ENCODE results near the gene EFCAB14. TPM values are rescaled to one million over a fixed set of nuclear protein-coding genes. Genes with fewer than 3 reads are reported as not detected.

The EFCAB14 gene
- total and polyA plus RNA-seq, 9 of the 15 experiments (the other 6 are each of a cell fraction or from before 2014, with no cell fraction given), result 7.3 to 49.0 (median 37.3) TPM

DNA sequence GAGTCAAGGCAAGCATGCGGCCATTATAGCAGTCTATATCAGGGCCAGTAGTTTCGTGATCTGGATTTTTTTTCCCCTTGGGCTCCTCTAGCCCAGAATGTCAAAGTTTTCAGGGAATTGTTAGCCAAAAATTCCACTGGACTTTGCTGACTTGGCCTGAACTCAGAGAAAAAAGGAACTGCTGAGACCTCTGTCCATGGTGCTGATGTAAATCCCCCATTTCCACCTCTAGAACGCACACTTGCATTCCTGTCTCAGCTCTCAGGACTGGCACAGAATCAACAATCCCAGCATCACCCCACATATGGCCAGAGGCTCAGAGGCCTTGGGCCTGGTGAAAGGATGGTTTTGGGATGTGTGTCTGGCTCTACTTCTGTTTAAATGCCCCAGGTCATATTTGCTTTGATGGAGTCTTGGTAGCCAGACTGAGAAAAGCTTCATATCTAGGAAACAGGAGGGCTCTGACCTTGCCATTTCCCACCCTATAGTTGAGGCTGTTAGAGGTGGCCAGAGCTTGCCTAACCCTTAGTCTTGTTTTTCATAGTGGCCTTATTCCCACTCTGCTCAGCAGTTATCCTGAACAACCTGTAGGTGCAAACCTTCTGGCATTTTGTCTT, 16.9 kb upstream of the EFCAB14 start (continued):
- TF ChIP-seq RERE (CRISPR knock-in tag; IDR thresholded peaks at IDR 0.05; ENCODE audit: borderline replicate concordance) (no peak), FOXK2 (conservative IDR thresholded peaks at IDR 0.05 in 1 of 2, IDR thresholded peaks at IDR 0.05 in 1 of 2; ENCODE audit: low read depth in 2 of 2) (no peak), ZNF695 (CRISPR knock-in tag; IDR thresholded peaks at IDR 0.05) (no peak), CEBPB (tag; IDR thresholded peaks at IDR 0.05) (no peak), RNF2 (IDR thresholded peaks at IDR 0.05) (no peak), ASH1L (IDR thresholded peaks at IDR 0.05; ENCODE audit: borderline replicate concordance, low read depth, partially characterized antibody) (no peak), ZNF766 (CRISPR knock-in tag; conservative IDR thresholded peaks at IDR 0.05) (peak; percentile 90), TAL1 (IDR thresholded peaks at IDR 0.05) (no peak), E2F5 (CRISPR knock-in tag; IDR thresholded peaks at IDR 0.05) (0 out of 2 replicates have a peak, but pooled peaks have one; percentile 23), BMI1 (IDR thresholded peaks at IDR 0.05; ENCODE audit: low read length) (no peak), SIX5 (IDR thresholded peaks at IDR 0.05; ENCODE audit: borderline replicate concordance in 1 of 2, insufficient read depth in 1 of 2, low read depth in 1 of 2, low read length in 2 of 2) (no peak), C11orf30 (IDR thresholded peaks at IDR 0.05; ENCODE audit: low read depth) (peak; percentile 60), NELFE (IDR thresholded peaks at IDR 0.05; ENCODE audit: insufficient read depth, insufficient read length) (no peak), TRIM28 (IDR thresholded peaks at IDR 0.05) (no peak), SMARCC2 (IDR thresholded peaks at IDR 0.05; ENCODE audit: low read depth) (no peak)
- TF ChIP-seq, protein P1, sequence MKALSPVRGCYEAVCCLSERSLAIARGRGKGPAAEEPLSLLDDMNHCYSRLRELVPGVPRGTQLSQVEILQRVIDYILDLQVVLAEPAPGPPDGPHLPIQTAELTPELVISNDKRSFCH (CRISPR knock-in tag; IDR thresholded peaks at IDR 0.05), result no peak
- TF ChIP-seq, protein P1 (tag; IDR thresholded peaks at IDR 0.05), result peak; percentile 72; the same call in 1 of the 2 replicates
- TF ChIP-seq, protein P2, sequence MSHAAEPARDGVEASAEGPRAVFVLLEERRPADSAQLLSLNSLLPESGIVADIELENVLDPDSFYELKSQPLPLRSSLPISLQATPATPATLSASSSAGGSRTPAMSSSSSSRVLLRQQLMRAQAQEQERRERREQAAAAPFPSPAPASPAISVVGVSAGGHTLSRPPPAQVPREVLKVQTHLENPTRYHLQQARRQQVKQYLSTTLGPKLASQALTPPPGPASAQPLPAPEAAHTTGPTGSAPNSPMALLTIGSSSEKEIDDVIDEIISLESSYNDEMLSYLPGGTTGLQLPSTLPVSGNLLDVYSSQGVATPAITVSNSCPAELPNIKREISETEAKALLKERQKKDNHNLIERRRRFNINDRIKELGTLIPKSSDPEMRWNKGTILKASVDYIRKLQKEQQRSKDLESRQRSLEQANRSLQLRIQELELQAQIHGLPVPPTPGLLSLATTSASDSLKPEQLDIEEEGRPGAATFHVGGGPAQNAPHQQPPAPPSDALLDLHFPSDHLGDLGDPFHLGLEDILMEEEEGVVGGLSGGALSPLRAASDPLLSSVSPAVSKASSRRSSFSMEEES (CRISPR knock-in tag; IDR thresholded peaks at IDR 0.05), result no peak
- TF ChIP-seq, protein P3, sequence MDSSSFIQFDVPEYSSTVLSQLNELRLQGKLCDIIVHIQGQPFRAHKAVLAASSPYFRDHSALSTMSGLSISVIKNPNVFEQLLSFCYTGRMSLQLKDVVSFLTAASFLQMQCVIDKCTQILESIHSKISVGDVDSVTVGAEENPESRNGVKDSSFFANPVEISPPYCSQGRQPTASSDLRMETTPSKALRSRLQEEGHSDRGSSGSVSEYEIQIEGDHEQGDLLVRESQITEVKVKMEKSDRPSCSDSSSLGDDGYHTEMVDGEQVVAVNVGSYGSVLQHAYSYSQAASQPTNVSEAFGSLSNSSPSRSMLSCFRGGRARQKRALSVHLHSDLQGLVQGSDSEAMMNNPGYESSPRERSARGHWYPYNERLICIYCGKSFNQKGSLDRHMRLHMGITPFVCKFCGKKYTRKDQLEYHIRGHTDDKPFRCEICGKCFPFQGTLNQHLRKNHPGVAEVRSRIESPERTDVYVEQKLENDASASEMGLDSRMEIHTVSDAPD (CRISPR knock-in tag; IDR thresholded peaks at IDR 0.05), result no peak

Data from K562 (cell line).